GM10847 (cell line): ENCODE measurements around the gene MAEA.

Source experiments
- POLR2A ChIP-seq: IDR thresholded peaks from 2 replicates; pipeline ENCODE4 v1.6.1; 2011; ENCODE audit not compliant: insufficient read length; ENCODE audit errors: extremely low read depth

The MAEA gene

GRCh38 chr4:1355378-1355777, 65.7 kb downstream of the MAEA start:
- TF ChIP-seq POLR2A, result no peak

GRCh38 chr4:1356181-1356998, 66.7 kb downstream of the MAEA start:
- TF ChIP-seq POLR2A, result no peak

GRCh38 chr4:1357356-1358248, 67.9 kb downstream of the MAEA start:
- no peak for TF ChIP-seq POLR2A

GRCh38 chr4:1358421-1359143, 68.9 kb downstream of the MAEA start:
- TF ChIP-seq POLR2A, result no peak

- TF ChIP-seq POLR2A, result no peak
Observed at GRCh38 chr4:1359144-1359501, 69.4 kb downstream of the MAEA start.

GRCh38 chr4:1359976-1360375, 70.3 kb downstream of the MAEA start:
- no peak for TF ChIP-seq POLR2A

GRCh38 chr4:1360423-1361283, 71.0 kb downstream of the MAEA start:
- no peak for TF ChIP-seq POLR2A

- no peak for TF ChIP-seq POLR2A
Observed at GRCh38 chr4:1361431-1361830, 71.7 kb downstream of the MAEA start.

- no peak for TF ChIP-seq POLR2A
Observed at GRCh38 chr4:1362046-1362445, 72.4 kb downstream of the MAEA start.

- no peak for TF ChIP-seq POLR2A
Observed at GRCh38 chr4:1362521-1362920, 72.8 kb downstream of the MAEA start.

- no peak for TF ChIP-seq POLR2A
Observed at GRCh38 chr4:1363513-1363912, 73.8 kb downstream of the MAEA start.

- TF ChIP-seq POLR2A, result no peak
Observed at GRCh38 chr4:1364217-1364616, 74.5 kb downstream of the MAEA start.

GRCh38 chr4:1364748-1365147, 75.1 kb downstream of the MAEA start:
- no peak for TF ChIP-seq POLR2A

GRCh38 chr4:1365271-1366178, 75.8 kb downstream of the MAEA start:
- TF ChIP-seq POLR2A, result no peak
